VCaP (cell line): ENCODE data around the gene SMTNL2.

Experiments used
- H3K27ac ChIP-seq: fragments of 450-650 bp; 2 replicates; pipeline ENCODE4 v1.5.1; 2017
- CTCF ChIP-seq: fragments of 450-650 bp; conservative IDR thresholded peaks from 2 replicates; pipeline ENCODE4 v1.5.1; 2017; ENCODE audit warnings: mild to moderate bottlenecking, moderate library complexity

SMTNL2 gene

DNA sequence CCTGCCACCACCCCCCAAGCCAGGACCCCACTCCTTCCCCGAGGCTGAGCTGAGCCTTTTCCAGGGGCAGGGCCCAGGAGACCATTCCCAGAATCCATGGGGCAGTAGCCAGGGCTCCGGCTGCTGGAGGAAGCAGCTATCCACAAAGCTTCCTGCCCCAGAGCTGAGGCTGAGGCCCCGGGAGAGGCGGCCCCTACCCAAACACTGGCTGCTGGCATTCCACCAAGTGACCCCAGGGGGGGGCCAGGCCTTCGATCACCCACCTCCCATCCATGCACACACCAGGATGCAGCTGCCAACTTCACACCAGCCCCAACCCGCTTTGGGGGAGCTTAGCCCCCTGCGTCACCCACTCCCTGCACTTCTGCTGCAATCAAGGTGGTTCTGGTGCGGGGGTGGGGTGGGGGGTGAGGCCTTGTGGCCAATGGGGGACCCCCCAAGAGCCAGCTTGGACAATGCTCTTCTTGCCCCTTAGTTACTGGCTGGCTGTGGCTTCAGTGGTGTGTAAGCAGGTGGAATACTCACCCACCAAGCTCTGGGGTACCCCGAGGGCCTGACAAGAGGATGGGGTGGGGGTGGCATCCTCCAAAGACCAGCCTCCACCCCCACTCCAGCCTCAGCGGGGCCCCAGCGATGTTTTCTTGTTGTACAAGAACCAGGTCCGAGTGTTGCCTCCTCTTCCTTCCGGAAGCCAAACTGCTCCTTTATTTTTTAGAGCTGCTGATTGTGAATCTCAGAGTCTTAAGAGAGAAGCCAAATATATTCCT, 45.9 kb upstream of the SMTNL2 start:
- H3K27ac ChIP-seq, result no peak overlapping the region
- TF ChIP-seq CTCF, result no peak

- H3K27ac ChIP-seq, result no peak overlapping the region
- TF ChIP-seq CTCF, result no peak
Observed at GRCh38 chr17:4539025-4539424, 45.3 kb upstream of the SMTNL2 start.

DNA sequence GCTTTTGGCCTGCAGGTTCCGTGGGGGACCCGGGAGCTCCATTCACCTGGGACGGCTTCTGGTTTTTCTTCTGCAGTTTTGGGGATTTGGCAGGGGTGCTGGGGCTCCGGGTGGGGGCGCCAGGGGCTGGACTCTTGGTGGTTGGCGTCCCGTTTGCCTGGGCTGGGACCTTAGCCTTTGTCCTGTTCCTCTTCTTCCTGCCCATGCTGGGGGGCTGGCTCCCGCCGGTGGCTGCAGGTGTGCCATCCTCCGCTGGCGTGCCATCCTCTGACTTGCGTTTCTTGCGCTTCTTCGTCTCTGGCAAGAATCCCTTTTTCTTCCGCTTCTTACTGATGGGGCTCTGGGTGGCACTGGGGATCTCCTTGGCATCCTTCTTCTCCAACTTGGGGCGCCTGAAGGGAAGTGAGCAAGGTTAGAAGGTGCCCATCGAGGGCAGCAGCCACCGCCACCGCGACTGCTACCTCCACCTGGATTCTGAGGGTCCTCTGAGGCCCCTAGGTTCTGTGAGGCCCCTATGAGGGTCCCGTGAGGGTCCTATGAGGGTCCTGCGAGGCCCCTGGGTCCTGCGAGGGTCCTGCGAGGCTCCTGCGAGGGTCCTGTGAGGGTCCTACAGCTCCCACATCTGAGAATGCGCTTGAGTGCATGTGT, 44.6 kb upstream of the SMTNL2 start:
- no peak for TF ChIP-seq CTCF
- H3K27ac ChIP-seq, result no peak overlapping the region

GRCh38 chr17:4540224-4540651, 44.1 kb upstream of the SMTNL2 start:
- TF ChIP-seq CTCF, result 0 out of 2 replicates have a peak, but pooled peaks have one; percentile 10
- H3K27ac ChIP-seq, result no peak overlapping the region

DNA sequence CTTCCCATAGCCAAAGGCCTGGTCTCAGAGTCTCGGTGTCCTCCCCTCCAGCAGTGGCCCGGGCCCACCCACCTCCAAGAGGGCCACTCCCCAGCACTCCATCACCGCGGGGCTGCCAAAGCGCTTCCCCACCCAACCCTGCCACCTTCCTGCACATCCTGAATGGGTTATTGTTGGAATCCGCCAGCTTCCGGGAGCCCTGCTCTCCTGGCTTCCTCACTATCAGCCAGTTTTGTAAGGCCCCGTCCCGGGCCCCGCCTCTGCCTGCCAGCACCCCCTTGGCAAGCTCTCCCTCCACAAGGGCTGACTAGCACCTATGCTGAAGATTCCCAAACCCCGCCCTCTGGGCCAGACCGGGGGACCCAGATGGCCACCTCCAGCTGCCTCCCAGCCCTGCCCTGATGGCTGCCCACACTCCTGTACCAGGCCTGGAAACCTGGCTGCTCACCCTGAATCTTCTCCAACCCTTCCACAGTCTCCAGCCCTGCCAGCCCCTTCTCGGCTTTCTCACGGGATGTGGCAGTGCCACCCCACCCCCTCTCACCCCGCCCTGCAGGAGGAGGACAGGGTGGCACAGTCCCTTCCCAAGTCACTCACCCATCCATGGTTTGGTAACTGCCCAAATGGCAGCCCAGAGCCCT, 43.5 kb upstream of the SMTNL2 start:
- no peak for TF ChIP-seq CTCF
- no peak overlapping the region for H3K27ac ChIP-seq

- TF ChIP-seq CTCF, result no peak
- no peak overlapping the region for H3K27ac ChIP-seq
Observed at GRCh38 chr17:4541328-4542002, 42.9 kb upstream of the SMTNL2 start.
